Measurements from ENCODE around the gene BACH1. TPM values are rescaled to one million over a fixed set of nuclear protein-coding genes. Genes with fewer than 3 reads are reported as not detected.

Gene BACH1
- total RNA-seq, 1 donor from 2014 or later, result 93.1 TPM

DNA sequence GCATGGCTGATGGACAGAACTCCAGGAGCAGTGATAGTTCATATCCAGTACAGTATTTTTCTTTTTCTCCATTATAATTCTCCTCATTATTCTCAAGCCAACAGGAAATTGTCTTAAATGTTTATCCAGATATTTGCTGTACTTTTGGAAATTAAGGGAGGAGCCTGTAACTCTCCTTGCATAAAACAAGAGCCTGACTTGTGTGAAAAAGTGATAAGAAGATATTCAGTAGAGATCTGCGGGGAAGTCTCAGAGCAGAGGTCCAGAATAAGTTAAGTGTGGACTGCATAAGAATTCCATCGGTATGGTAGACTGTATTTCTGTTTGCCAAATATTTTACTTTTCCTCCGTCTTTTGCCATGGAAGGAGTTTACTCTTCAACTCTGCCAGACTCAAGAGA, 70.2 kb downstream of the BACH1 start:
- no peaks in the 10 kb centered on the region for H3K9me3 ChIP-seq (ENCODE audit: insufficient read depth, low read depth, low read length)
- H3K9ac ChIP-seq (ENCODE audit: low read length), result no peak overlapping the region
- no peaks in the 10 kb centered on the region for H3K27me3 Mint-ChIP-seq (ENCODE audit: low read depth, unreplicated experiment)
- DNase-seq (ENCODE audit: low read depth) (no peak), FAIRE-seq (no peak)
- no peak overlapping the region for H3K4me3 Mint-ChIP-seq (ENCODE audit: unreplicated experiment)
- no peak overlapping the region for H3K4me2 ChIP-seq (ENCODE audit: low read length)
- peaks cover 3% of the 10 kb centered on the region for H3K4me1 Mint-ChIP-seq (ENCODE audit: low read depth, unreplicated experiment)
- H3K4me3 ChIP-seq (ENCODE audit: insufficient read depth, low read depth, low read length), result no peak overlapping the region
- no peaks in the 10 kb centered on the region for H4K20me1 ChIP-seq (ENCODE audit: insufficient read depth, low read length)
- no peaks in the 10 kb centered on the region for H3K4me1 ChIP-seq (ENCODE audit: insufficient read depth, low read length)
- peaks cover 30% of the 10 kb centered on the region for H3K36me3 ChIP-seq (ENCODE audit: insufficient read depth, low read length)
- no peaks in the 10 kb centered on the region for H3K79me2 ChIP-seq (ENCODE audit: insufficient read depth, low read length)
- TF ChIP-seq, protein P1, sequence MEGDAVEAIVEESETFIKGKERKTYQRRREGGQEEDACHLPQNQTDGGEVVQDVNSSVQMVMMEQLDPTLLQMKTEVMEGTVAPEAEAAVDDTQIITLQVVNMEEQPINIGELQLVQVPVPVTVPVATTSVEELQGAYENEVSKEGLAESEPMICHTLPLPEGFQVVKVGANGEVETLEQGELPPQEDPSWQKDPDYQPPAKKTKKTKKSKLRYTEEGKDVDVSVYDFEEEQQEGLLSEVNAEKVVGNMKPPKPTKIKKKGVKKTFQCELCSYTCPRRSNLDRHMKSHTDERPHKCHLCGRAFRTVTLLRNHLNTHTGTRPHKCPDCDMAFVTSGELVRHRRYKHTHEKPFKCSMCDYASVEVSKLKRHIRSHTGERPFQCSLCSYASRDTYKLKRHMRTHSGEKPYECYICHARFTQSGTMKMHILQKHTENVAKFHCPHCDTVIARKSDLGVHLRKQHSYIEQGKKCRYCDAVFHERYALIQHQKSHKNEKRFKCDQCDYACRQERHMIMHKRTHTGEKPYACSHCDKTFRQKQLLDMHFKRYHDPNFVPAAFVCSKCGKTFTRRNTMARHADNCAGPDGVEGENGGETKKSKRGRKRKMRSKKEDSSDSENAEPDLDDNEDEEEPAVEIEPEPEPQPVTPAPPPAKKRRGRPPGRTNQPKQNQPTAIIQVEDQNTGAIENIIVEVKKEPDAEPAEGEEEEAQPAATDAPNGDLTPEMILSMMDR (IDR thresholded peaks at IDR 0.05; ENCODE audit: insufficient read depth, low read depth, low read length), result no peak
- no peak for TF ChIP-seq EZH2 (IDR thresholded peaks at IDR 0.05; ENCODE audit: insufficient read depth, low read length)
- H3K27ac Mint-ChIP-seq (ENCODE audit: unreplicated experiment), result no peak overlapping the region
- H3K36me3 Mint-ChIP-seq (ENCODE audit: low read depth, unreplicated experiment), result peaks cover 13% of the 10 kb centered on the region
- H2AFZ ChIP-seq (ENCODE audit: low read depth, low read length), result no peak overlapping the region
- H3K27ac ChIP-seq (ENCODE audit: low read depth, low read length), result no peak overlapping the region
- no peaks in the 10 kb centered on the region for H3K27me3 ChIP-seq (ENCODE audit: insufficient read depth, low read length)
- H3K9me3 Mint-ChIP-seq (ENCODE audit: unreplicated experiment), result no peaks in the 10 kb centered on the region

GRCh38 chr21:29371464-29371863, 72.7 kb downstream of the BACH1 start:
- Histone ChIP-seq H3K9me3 (ENCODE audit: insufficient read depth, low read depth, low read length) (no peaks in the 10 kb centered on the region), H3K27me3 (ENCODE audit: insufficient read depth, low read length) (no peaks in the 10 kb centered on the region), H2AFZ (ENCODE audit: low read depth, low read length) (no peak overlapping the region), H3K4me2 (ENCODE audit: low read length) (no peak overlapping the region), H3K9ac (ENCODE audit: low read length) (no peak overlapping the region), H4K20me1 (ENCODE audit: insufficient read depth, low read length) (no peaks in the 10 kb centered on the region), H3K4me3 (ENCODE audit: insufficient read depth, low read depth, low read length) (no peak overlapping the region), H3K27ac (ENCODE audit: low read depth, low read length) (no peak overlapping the region), H3K4me1 (ENCODE audit: insufficient read depth, low read length) (no peaks in the 10 kb centered on the region), H3K79me2 (ENCODE audit: insufficient read depth, low read length) (no peaks in the 10 kb centered on the region), H3K36me3 (ENCODE audit: insufficient read depth, low read length) (peaks cover 18% of the 10 kb centered on the region)
- H3K4me3 Mint-ChIP-seq (ENCODE audit: unreplicated experiment), result no peak overlapping the region
- H3K36me3 Mint-ChIP-seq (ENCODE audit: low read depth, unreplicated experiment), result peaks cover 18% of the 10 kb centered on the region
- peaks cover 3% of the 10 kb centered on the region for H3K4me1 Mint-ChIP-seq (ENCODE audit: low read depth, unreplicated experiment)
- H3K27ac Mint-ChIP-seq (ENCODE audit: unreplicated experiment), result no peak overlapping the region
- DNase-seq (ENCODE audit: low read depth) (no peak), FAIRE-seq (no peak)
- H3K9me3 Mint-ChIP-seq (ENCODE audit: unreplicated experiment), result no peaks in the 10 kb centered on the region
- H3K27me3 Mint-ChIP-seq (ENCODE audit: low read depth, unreplicated experiment), result no peaks in the 10 kb centered on the region
- TF ChIP-seq, protein P1 (IDR thresholded peaks at IDR 0.05; ENCODE audit: insufficient read depth, low read depth, low read length), result no peak
- no peak for TF ChIP-seq EZH2 (IDR thresholded peaks at IDR 0.05; ENCODE audit: insufficient read depth, low read length)

- Histone ChIP-seq H3K9me3 (ENCODE audit: insufficient read depth, low read depth, low read length) (no peaks in the 10 kb centered on the region), H3K4me1 (ENCODE audit: insufficient read depth, low read length) (no peaks in the 10 kb centered on the region), H3K4me2 (ENCODE audit: low read length) (no peak overlapping the region), H3K79me2 (ENCODE audit: insufficient read depth, low read length) (no peaks in the 10 kb centered on the region), H3K36me3 (ENCODE audit: insufficient read depth, low read length) (peaks cover 18% of the 10 kb centered on the region), H3K9ac (ENCODE audit: low read length) (no peak overlapping the region), H4K20me1 (ENCODE audit: insufficient read depth, low read length) (no peaks in the 10 kb centered on the region), H3K4me3 (ENCODE audit: insufficient read depth, low read depth, low read length) (no peak overlapping the region), H2AFZ (ENCODE audit: low read depth, low read length) (no peak overlapping the region), H3K27ac (ENCODE audit: low read depth, low read length) (no peak overlapping the region), H3K27me3 (ENCODE audit: insufficient read depth, low read length) (no peaks in the 10 kb centered on the region)
- TF ChIP-seq, protein P1 (IDR thresholded peaks at IDR 0.05; ENCODE audit: insufficient read depth, low read depth, low read length), result peak; percentile 64
- TF ChIP-seq EZH2 (IDR thresholded peaks at IDR 0.05; ENCODE audit: insufficient read depth, low read length), result no peak
- H3K9me3 Mint-ChIP-seq (ENCODE audit: unreplicated experiment), result no peaks in the 10 kb centered on the region
- peak; percentile 64 for DNase-seq (ENCODE audit: low read depth)
- H3K27ac Mint-ChIP-seq (ENCODE audit: unreplicated experiment), result peak overlapping the region; percentile 19
- peaks cover 13% of the 10 kb centered on the region for H3K36me3 Mint-ChIP-seq (ENCODE audit: low read depth, unreplicated experiment)
- peak; percentile 93 for FAIRE-seq
- H3K27me3 Mint-ChIP-seq (ENCODE audit: low read depth, unreplicated experiment), result no peaks in the 10 kb centered on the region
- H3K4me1 Mint-ChIP-seq (ENCODE audit: low read depth, unreplicated experiment), result peaks cover 3% of the 10 kb centered on the region
- no peak overlapping the region for H3K4me3 Mint-ChIP-seq (ENCODE audit: unreplicated experiment)
Measured at GRCh38 chr21:29372063-29372802, 73.5 kb downstream of the BACH1 start.

Measured in astrocyte (in vitro differentiated cells and primary cell).